Endothelial cell of umbilical vein (primary cell): ENCODE measurements around the gene SP1. TPM values are rescaled to one million over a fixed set of nuclear protein-coding genes. Genes with fewer than 3 reads are reported as not detected.
"Not testable (repeated sequence)": the region's sequence is repeated elsewhere in the genome, so short reads cannot be mapped to it uniquely, and the experiment has no call there.

ENCODE experiments used
- BruUV-seq: library from RNA; stranded (reverse); fragments of 400-500 nt; replicated peaks from 2 replicates; lab custom pipeline; 2021; lab: Mats Ljungman, UMichigan
- CTCF ChIA-PET: fragments of 300-600, 350-600 bp; sonication (Branson Sonifier 250); formaldehyde crosslinking; loops from one replicate; lab custom pipeline; 2021; ENCODE audit warnings: antibody characterized with exemption, inconsistent platforms; lab: Charles Lee
- POLR2A ChIA-PET: fragments of 300-600, 350-600 bp; sonication (Branson Sonifier 250); formaldehyde crosslinking; loops from one replicate; lab custom pipeline; 2021; ENCODE audit warnings: antibody characterized with exemption, inconsistent platforms; lab: Charles Lee
- DNase-seq: peaks from one replicate; pipeline ENCODE4 v3.0.0-alpha.2; 2011; ENCODE audit warnings: low read depth, low spot score
- FAIRE-seq: peaks from 2 replicates; lab custom pipeline; 2011; peaks lifted over from hg19 to GRCh38; lab: Jason Lieb, UNC
- H2AFZ ChIP-seq: 2 replicates; pipeline ENCODE4 v1.6.0; 2012; ENCODE audit warnings: low read depth, low read length, control low read depth, inconsistent platforms
- H3K27ac ChIP-seq: 2 replicates; pipeline ENCODE4 v1.5.1; 2011; ENCODE audit warnings: low read depth, mild to moderate bottlenecking, control low read depth, low read length, moderate library complexity; ENCODE audit not compliant: insufficient read depth
- H3K27me3 ChIP-seq, 2 experiments: 2 replicates each; pipeline versions ENCODE4 v1.6.0 to v1.6.1; 2011; ENCODE audit warnings: low read length in 2 of 2, mixed read lengths in 1 of 2; ENCODE audit not compliant: control insufficient read depth in 2 of 2, insufficient read depth in 2 of 2
- H3K36me3 ChIP-seq, 2 experiments: 2 replicates in 1 of 2; 3 replicates in 1 of 2; pipeline ENCODE4 v1.5.1; 2011; ENCODE audit warnings: low read length in 2 of 2, mild to moderate bottlenecking in 1 of 2, moderate library complexity in 1 of 2; ENCODE audit not compliant: control insufficient read depth in 2 of 2, insufficient read depth in 2 of 2; ENCODE audit errors: extremely low read depth in 1 of 2
- H3K4me1 ChIP-seq: 3 replicates; pipeline ENCODE4 v1.5.1; 2011; ENCODE audit warnings: mild to moderate bottlenecking, low read length; ENCODE audit not compliant: control insufficient read depth, insufficient read depth; ENCODE audit errors: extremely low read depth
- H3K4me2 ChIP-seq: 2 replicates; pipeline ENCODE4 v1.6.1; 2011; ENCODE audit warnings: low read length, control low read depth, mixed read lengths; ENCODE audit not compliant: insufficient read depth
- H3K4me3 ChIP-seq, 3 experiments: fragments of 200-600 bp in 1 of 3; sonication (generic), shearing (Covaris generic) in 1 of 3; replicated peaks in 1 of 3; 2 replicates each; pipeline ENCODE4 v1.5.1; 2011 to 2016; ENCODE audit warnings: control low read depth in 3 of 3, low read length in 3 of 3, mild to moderate bottlenecking in 2 of 3, inconsistent platforms in 1 of 3, low read depth in 1 of 3, moderate library complexity in 1 of 3; ENCODE audit not compliant: insufficient read depth in 1 of 3
- H3K79me2 ChIP-seq: 2 replicates; pipeline ENCODE4 v1.6.0; 2012; ENCODE audit warnings: low read length, inconsistent platforms; ENCODE audit not compliant: control insufficient read depth, insufficient read depth
- H3K9ac ChIP-seq: replicated peaks from 2 replicates; pipeline ENCODE3; 2011; ENCODE audit warnings: low read length, control low read depth; ENCODE audit not compliant: insufficient read depth; ENCODE audit errors: extremely low read depth
- H3K9me1 ChIP-seq: replicated peaks from 3 replicates; pipeline ENCODE4 v1.6.0; 2011; ENCODE audit warnings: mild to moderate bottlenecking, low read length; ENCODE audit not compliant: control insufficient read depth, insufficient read depth; ENCODE audit errors: extremely low read depth
- H3K9me3 ChIP-seq: replicated peaks from 2 replicates; pipeline ENCODE4 v1.5.1; 2012; ENCODE audit warnings: low read length, inconsistent platforms; ENCODE audit not compliant: control insufficient read depth, insufficient read depth
- H4K20me1 ChIP-seq: replicated peaks from 2 replicates; pipeline ENCODE3; 2011; ENCODE audit warnings: mild to moderate bottlenecking, low read length; ENCODE audit not compliant: control insufficient read depth, insufficient read depth; ENCODE audit errors: extremely low read depth
- EZH2 ChIP-seq: IDR thresholded peaks from 2 replicates; pipeline ENCODE4 v1.6.1; 2012; ENCODE audit warnings: borderline replicate concordance, low read depth, mild to moderate bottlenecking, moderate library complexity, low read length, inconsistent platforms; ENCODE audit not compliant: severe bottlenecking
- GATA2 ChIP-seq: IDR thresholded peaks from 2 replicates; pipeline ENCODE4 v1.7.0; 2011; ENCODE audit warnings: low read depth, mild to moderate bottlenecking, moderate library complexity, mixed read lengths, low read length; ENCODE audit not compliant: insufficient read length, insufficient read depth
- JUN ChIP-seq: IDR thresholded peaks from 2 replicates; pipeline ENCODE4 v1.6.1; 2011; ENCODE audit warnings: borderline replicate concordance, low read depth; ENCODE audit not compliant: insufficient read length, insufficient read depth
- MYC ChIP-seq: IDR thresholded peaks from one replicate; pipeline ENCODE4 v1.6.1; 2011; ENCODE audit warnings: mild to moderate bottlenecking, low read depth, low read length
- POLR2A ChIP-seq: IDR thresholded peaks from 2 replicates; pipeline ENCODE4 v1.6.1; 2012; ENCODE audit warnings: low read depth, mild to moderate bottlenecking, control low read depth, low read length
- dilution Hi-C: fragments of 300-500 bp; cut with MboI; formaldehyde crosslinking; loops from one replicate; pipeline ENCODE4 v1.15.0; 2019; ENCODE audit warnings: low sequenced_read_pairs; ENCODE audit not compliant: extremely low pct_ligation_motif_present
- intact Hi-C: fragments of 100-400 bp; cut with micrococcal nuclease; formaldehyde crosslinking; loops from one replicate; pipeline ENCODE4 v1.10.0; 2022
- polyA plus RNA-seq, 4 experiments: library from polyadenylated mRNA; depleted of rRNA in 3 of 4; stranded (reverse) in 3 of 4; unstranded in 1 of 4; fragments of >200 nt; gene quantifications; 2 replicates each; pipeline versions ENCODE4 v1.2.1 to v1.2.3, GENCODE V29; 2011 to 2012; ENCODE audit warnings: missing spikeins in 1 of 4
- total RNA-seq: library from RNA; stranded (reverse); gene quantifications from 2 replicates; pipeline ENCODE4 v1.2.3, GENCODE V29; 2021
- TF ChIP-seq, protein P1 (sequence below), 2 donors: IDR thresholded peaks; 1 replicate in 1 of 2; 2 replicates in 1 of 2; pipeline ENCODE4 v1.5.1; 2011; ENCODE audit warnings: low read length in 2 of 2, mild to moderate bottlenecking in 2 of 2, moderate library complexity in 2 of 2, control low read depth in 1 of 2, inconsistent platforms in 1 of 2, low read depth in 1 of 2; ENCODE audit not compliant: insufficient read depth in 1 of 2; ENCODE audit errors: extremely low read depth in 1 of 2

SP1 gene
- total and polyA plus RNA-seq, 2 donors (not counting 3 experiments of a cell fraction or from before 2014, with no cell fraction given), result 34.8 to 56.3 TPM

DNA sequence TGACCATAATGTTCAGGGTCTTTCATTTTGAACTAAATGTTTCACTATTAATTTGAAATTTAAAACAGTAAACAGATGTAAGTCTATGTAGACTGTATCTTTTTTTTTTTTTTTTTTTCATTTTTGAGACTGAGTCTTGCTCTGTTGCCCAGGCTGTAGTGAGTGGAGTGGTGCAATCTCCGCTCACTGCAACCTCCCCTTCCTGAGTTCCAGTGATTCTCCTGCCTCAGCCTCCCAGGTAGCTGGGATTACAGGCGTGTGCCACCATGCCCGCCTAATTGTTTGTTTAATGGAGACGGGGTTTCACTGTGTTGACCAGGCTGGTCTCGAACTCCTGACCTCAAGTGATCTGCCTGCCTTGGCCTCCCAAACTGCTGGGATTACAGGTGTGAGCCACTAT lies 6.4 kb downstream of the SP1 start:
- peaks cover 78% of the 10 kb centered on the region for H3K79me2 ChIP-seq
- H3K27me3 ChIP-seq, intact Hi-C loops, H4K20me1 ChIP-seq, BruUV-seq, H3K27ac ChIP-seq, dilution Hi-C loops, DNase-seq, FAIRE-seq, H2AFZ ChIP-seq, H3K9ac ChIP-seq, POLR2A ChIA-PET, H3K9me1 ChIP-seq, H3K9me3 ChIP-seq: not testable (repeated sequence)
- CTCF ChIA-PET, result interaction anchor here (3.8 kb wide), 1 partner anchor 34 kb away, joined by 29 read pairs; no protein-coding TSS in a partner anchor
- H3K36me3 ChIP-seq, result peaks cover 6 to 12% of the 10 kb centered on the region in 2 experiments
- peak overlapping the region; percentile 53 for H3K4me2 ChIP-seq
- peak overlapping the region in 1 of 3 experiments; percentile 31 for H3K4me3 ChIP-seq
- peaks cover 32% of the 10 kb centered on the region for H3K4me1 ChIP-seq

DNA sequence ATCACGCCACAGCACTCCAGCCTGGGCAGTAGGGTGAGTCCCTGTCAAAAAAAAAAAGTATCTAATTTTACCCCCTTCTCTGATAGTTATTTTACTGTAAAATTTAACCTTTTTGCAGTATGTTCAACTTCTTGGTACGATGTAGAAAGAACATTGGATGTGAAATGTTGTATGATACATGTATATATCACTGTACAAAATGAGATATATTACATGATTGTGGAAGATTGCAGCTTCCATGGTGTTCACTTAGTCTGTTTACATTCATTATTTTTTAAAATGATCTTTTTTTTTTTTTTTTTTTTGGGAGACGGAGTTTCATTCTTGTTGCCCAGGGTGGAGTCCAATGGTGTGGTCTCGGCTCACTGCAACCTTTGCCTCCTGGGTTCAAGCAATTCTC lies 9.0 kb downstream of the SP1 start:
- POLR2A ChIA-PET, result interaction anchor here (1.1 kb wide), 1 partner anchor 10 kb away, joined by 3 read pairs; no protein-coding TSS in a partner anchor

More for the DNA sequence above, 9.0 kb downstream of the SP1 start:
- Histone ChIP-seq H3K36me3 (no peaks in the 10 kb centered on the region), H3K9me1 (no peaks in the 10 kb centered on the region), H3K79me2 (peaks cover 74% of the 10 kb centered on the region), H3K27me3 (no peaks in the 10 kb centered on the region), H3K4me2 (no peak overlapping the region), H3K4me3 (no peak overlapping the region), H3K4me1 (peaks cover 14% of the 10 kb centered on the region), H3K9me3 (no peaks in the 10 kb centered on the region), H3K27ac (no peak overlapping the region), H2AFZ (no peak overlapping the region), H3K9ac (no peak overlapping the region), H4K20me1 (no peaks in the 10 kb centered on the region)
- no peak for TF ChIP-seq EZH2
- TF ChIP-seq POLR2A, result no peak
- TF ChIP-seq GATA2, result no peak
- no peak for TF ChIP-seq JUN
- TF ChIP-seq MYC, result no peak
- TF ChIP-seq, protein P1, sequence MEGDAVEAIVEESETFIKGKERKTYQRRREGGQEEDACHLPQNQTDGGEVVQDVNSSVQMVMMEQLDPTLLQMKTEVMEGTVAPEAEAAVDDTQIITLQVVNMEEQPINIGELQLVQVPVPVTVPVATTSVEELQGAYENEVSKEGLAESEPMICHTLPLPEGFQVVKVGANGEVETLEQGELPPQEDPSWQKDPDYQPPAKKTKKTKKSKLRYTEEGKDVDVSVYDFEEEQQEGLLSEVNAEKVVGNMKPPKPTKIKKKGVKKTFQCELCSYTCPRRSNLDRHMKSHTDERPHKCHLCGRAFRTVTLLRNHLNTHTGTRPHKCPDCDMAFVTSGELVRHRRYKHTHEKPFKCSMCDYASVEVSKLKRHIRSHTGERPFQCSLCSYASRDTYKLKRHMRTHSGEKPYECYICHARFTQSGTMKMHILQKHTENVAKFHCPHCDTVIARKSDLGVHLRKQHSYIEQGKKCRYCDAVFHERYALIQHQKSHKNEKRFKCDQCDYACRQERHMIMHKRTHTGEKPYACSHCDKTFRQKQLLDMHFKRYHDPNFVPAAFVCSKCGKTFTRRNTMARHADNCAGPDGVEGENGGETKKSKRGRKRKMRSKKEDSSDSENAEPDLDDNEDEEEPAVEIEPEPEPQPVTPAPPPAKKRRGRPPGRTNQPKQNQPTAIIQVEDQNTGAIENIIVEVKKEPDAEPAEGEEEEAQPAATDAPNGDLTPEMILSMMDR (IDR thresholded peaks at IDR 0.05; ENCODE audit: extremely low read depth in 1 of 2, insufficient read depth in 1 of 2, low read depth in 1 of 2, low read length in 2 of 2), result no peak
- DNase-seq, result no peak
- no peak for FAIRE-seq
- dilution Hi-C loops, result no loop called here
- CTCF ChIA-PET, result interaction anchor here (2.0 to 4.0 kb wide), 2 partner anchors 32 to 37 kb away, joined by 7 to 24 read pairs; no protein-coding TSS in a partner anchor
- no TSS peak for BruUV-seq
- intact Hi-C loops, result no loop called here
